ENCODE measurements around the gene SLFN5.
A peak's percentile ranks its signal among the peaks of the same experiment; 100 is the strongest.
"Not testable (repeated sequence)": the region's sequence is repeated elsewhere in the genome, so short reads cannot be mapped to it uniquely, and the experiment has no call there.

Gene SLFN5

GRCh38 chr17:35293151-35293847 is 50.4 kb downstream of the SLFN5 start:
- DNase-seq (ENCODE audit: low read depth in 2 of 2): peak in 1 of 2 donors; percentile 20
- no peak overlapping the region for H3K4me3 ChIP-seq (replicated peaks in 1 of 2; ENCODE audit: low read depth in 2 of 2, low read length in 2 of 2)
- no peak for TF ChIP-seq CTCF (IDR thresholded peaks at IDR 0.05; ENCODE audit: low read depth, low read length)

GRCh38 chr17:35294756-35295155 is 51.9 kb downstream of the SLFN5 start:
- no peak for TF ChIP-seq CTCF (IDR thresholded peaks at IDR 0.05; ENCODE audit: low read depth, low read length)
- DNase-seq (ENCODE audit: low read depth in 2 of 2): no peak

GRCh38 chr17:35295686-35296085 is 52.8 kb downstream of the SLFN5 start:
- peak; percentile 31 to 62 for DNase-seq (ENCODE audit: low read depth in 2 of 2)
- no peak overlapping the region for H3K4me3 ChIP-seq (replicated peaks in 1 of 2; ENCODE audit: low read depth in 2 of 2, low read length in 2 of 2)
- no peak for TF ChIP-seq CTCF (IDR thresholded peaks at IDR 0.05; ENCODE audit: low read depth, low read length)

More at GRCh38 chr17:35294756-35295155, 51.9 kb downstream of the SLFN5 start:
- H3K4me3 ChIP-seq (replicated peaks in 1 of 2; ENCODE audit: low read depth in 2 of 2, low read length in 2 of 2): no peak overlapping the region

GRCh38 chr17:35297666-35298065 is 54.8 kb downstream of the SLFN5 start:
- DNase-seq (ENCODE audit: low read depth in 2 of 2): peak in 1 of 2 donors; percentile 39
- no peak for TF ChIP-seq CTCF (IDR thresholded peaks at IDR 0.05; ENCODE audit: low read depth, low read length)
- H3K4me3 ChIP-seq (replicated peaks in 1 of 2; ENCODE audit: low read depth in 2 of 2, low read length in 2 of 2): no peak overlapping the region

- H3K4me3 ChIP-seq (replicated peaks in 1 of 2; ENCODE audit: low read depth in 2 of 2, low read length in 2 of 2): no peak overlapping the region
- no peak for DNase-seq (ENCODE audit: low read depth in 2 of 2)
- no peak for TF ChIP-seq CTCF (IDR thresholded peaks at IDR 0.05; ENCODE audit: low read depth, low read length)
These were observed 55.8 kb downstream of the SLFN5 start for GRCh38 chr17:35298639-35299038.

GRCh38 chr17:35299135-35299534 is 56.3 kb downstream of the SLFN5 start:
- no peak for DNase-seq (ENCODE audit: low read depth in 2 of 2)
- no peak overlapping the region for H3K4me3 ChIP-seq (replicated peaks in 1 of 2; ENCODE audit: low read depth in 2 of 2, low read length in 2 of 2)
- TF ChIP-seq CTCF (IDR thresholded peaks at IDR 0.05; ENCODE audit: low read depth, low read length): no peak

GRCh38 chr17:35309345-35309744 is 66.5 kb downstream of the SLFN5 start:
- H3K4me3 ChIP-seq (replicated peaks in 1 of 2; ENCODE audit: low read depth in 2 of 2, low read length in 2 of 2); DNase-seq (ENCODE audit: low read depth in 2 of 2): not testable (repeated sequence)
